M059J (cell line): ENCODE data around the gene KCND3. TPM values are rescaled to one million over a fixed set of nuclear protein-coding genes. Genes with fewer than 3 reads are reported as not detected.
"Not testable (repeated sequence)": the region's sequence is repeated elsewhere in the genome, so short reads cannot be mapped to it uniquely, and the experiment has no call there.

Source experiments
- DNase-seq: peaks from one replicate; pipeline ENCODE4 v3.0.0-alpha.2; 2012; ENCODE audit warnings: low read depth
- total RNA-seq: library from RNA; depleted of rRNA; stranded (reverse); fragments of >200 nt; shearing (Covaris generic); gene quantifications from 2 replicates; pipeline ENCODE4 v1.2.3, GENCODE V29; 2014

KCND3 gene
- total RNA-seq, 1 experiment from 2014 or later, result not detected

GRCh38 chr1:111814305-111814628, 175.2 kb downstream of the KCND3 start:
- DNase-seq, result no peak

GRCh38 chr1:111813440-111814304, 175.8 kb downstream of the KCND3 start:
- DNase-seq, result no peak

- DNase-seq, result no peak
These were observed 177.2 kb downstream of the KCND3 start for GRCh38 chr1:111812306-111812705.

- DNase-seq, result no peak
These were observed 177.6 kb downstream of the KCND3 start for GRCh38 chr1:111811891-111812290.

- DNase-seq, result no peak
These were observed 184.2 kb downstream of the KCND3 start for GRCh38 chr1:111805251-111805650.

GRCh38 chr1:111804776-111805175, 184.7 kb downstream of the KCND3 start:
- DNase-seq, result no peak

- no peak for DNase-seq
These were observed 185.5 kb downstream of the KCND3 start for GRCh38 chr1:111803951-111804350.

GRCh38 chr1:111802984-111803383, 186.5 kb downstream of the KCND3 start:
- no peak for DNase-seq

- DNase-seq, result no peak
These were observed 187.4 kb downstream of the KCND3 start for GRCh38 chr1:111802110-111802509.

- DNase-seq, result no peak
These were observed 188.2 kb downstream of the KCND3 start for GRCh38 chr1:111801071-111801850.

GRCh38 chr1:111799722-111800121, 189.7 kb downstream of the KCND3 start:
- not testable (repeated sequence) for DNase-seq

GRCh38 chr1:111798580-111798979, 190.9 kb downstream of the KCND3 start:
- no peak for DNase-seq

- DNase-seq, result no peak
These were observed 194.1 kb downstream of the KCND3 start for GRCh38 chr1:111795401-111795800.

- no peak for DNase-seq
These were observed 195.5 kb downstream of the KCND3 start for GRCh38 chr1:111793923-111794322.

GRCh38 chr1:111792249-111792648, 197.2 kb downstream of the KCND3 start:
- DNase-seq, result no peak

- no peak for DNase-seq
These were observed 197.7 kb downstream of the KCND3 start for GRCh38 chr1:111791776-111792175.

GRCh38 chr1:111789666-111790316, 199.7 kb downstream of the KCND3 start:
- no peak for DNase-seq

- DNase-seq, result no peak
These were observed 200.3 kb downstream of the KCND3 start for GRCh38 chr1:111789142-111789541.

- DNase-seq, result no peak
These were observed 202.7 kb downstream of the KCND3 start for GRCh38 chr1:111786669-111787207.

GRCh38 chr1:111784273-111784901, 205.1 kb downstream of the KCND3 start:
- no peak for DNase-seq

GRCh38 chr1:111779546-111779945, 209.9 kb downstream of the KCND3 start:
- DNase-seq, result no peak

- DNase-seq, result no peak
These were observed 210.9 kb downstream of the KCND3 start for GRCh38 chr1:111778541-111779051.
